IPS DF 6.9 (cell line): ENCODE results near the gene ACAN.
A peak's percentile ranks its signal among the peaks of the same experiment; 100 is the strongest.

Experiments
- DNase-seq: peaks from one replicate; pipeline ENCODE4 v3.0.0-alpha.2; 2013; ENCODE audit warnings: low read depth, low spot score
- H3K27ac ChIP-seq: one replicate; pipeline ENCODE4 v1.5.1; 2013; ENCODE audit warnings: low read length, control low read depth
- H3K27me3 ChIP-seq: 2 replicates; pipeline ENCODE4 v1.6.1; 2013; ENCODE audit warnings: mild to moderate bottlenecking, low read length; ENCODE audit not compliant: control insufficient read depth, insufficient read depth
- H3K36me3 ChIP-seq: 2 replicates; pipeline ENCODE4 v1.6.1; 2013; ENCODE audit warnings: low read length; ENCODE audit not compliant: control insufficient read depth, insufficient read depth
- H3K4me1 ChIP-seq: 2 replicates; pipeline ENCODE4 v1.6.1; 2013; ENCODE audit warnings: low read length; ENCODE audit not compliant: control insufficient read depth, insufficient read depth
- H3K4me3 ChIP-seq: 2 replicates; pipeline ENCODE4 v1.5.1; 2013; ENCODE audit warnings: mild to moderate bottlenecking, low read length
- H3K9me3 ChIP-seq: 2 replicates; pipeline ENCODE4 v1.6.1; 2013; ENCODE audit warnings: low read length, inconsistent platforms; ENCODE audit not compliant: control insufficient read depth, insufficient read depth
- WGBS: extraction: QIAGEN DNeasy Blood & Tissue Kit; methylation state at CpG from one replicate; pipeline ENCODE4 v1.1.7; 2013; ENCODE audit warnings: mixed read lengths, missing lambda C conversion rate; ENCODE audit not compliant: insufficient read length, insufficient coverage; 5-methylcytosine and 5-hydroxymethylcytosine counted together

Gene ACAN

DNA sequence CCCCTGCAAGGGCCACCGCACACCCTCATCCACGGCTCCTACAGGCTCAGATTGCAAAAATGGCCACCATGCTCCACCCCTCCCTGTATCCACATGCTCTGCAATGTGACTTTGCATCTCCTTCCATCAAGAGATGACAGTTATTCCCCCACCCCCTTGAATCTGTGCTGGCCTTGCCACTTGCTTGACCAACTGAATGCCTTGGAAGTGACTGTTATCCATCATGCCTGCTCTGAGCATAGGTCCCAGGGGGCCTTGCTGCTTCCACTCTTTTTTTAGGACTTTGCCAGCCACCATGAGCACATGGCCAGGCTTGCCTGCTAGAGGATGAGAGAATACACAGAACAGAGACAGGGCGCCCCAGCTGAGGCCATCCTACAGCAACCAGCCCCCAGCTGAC, 78.5 kb downstream of the ACAN start:
- H3K27ac ChIP-seq = no peak overlapping the region
- no peaks in the 10 kb centered on the region for H3K4me1 ChIP-seq
- no peaks in the 10 kb centered on the region for H3K9me3 ChIP-seq
- no CpG with 5 or more reads among the region's 3 CpGs for WGBS
- DNase-seq = no peak
- no peak overlapping the region for H3K4me3 ChIP-seq
- 0 out of 2 replicates have a peak, but pooled peaks cover 6% of the 10 kb centered on the region for H3K36me3 ChIP-seq
- H3K27me3 ChIP-seq = no peaks in the 10 kb centered on the region

DNA sequence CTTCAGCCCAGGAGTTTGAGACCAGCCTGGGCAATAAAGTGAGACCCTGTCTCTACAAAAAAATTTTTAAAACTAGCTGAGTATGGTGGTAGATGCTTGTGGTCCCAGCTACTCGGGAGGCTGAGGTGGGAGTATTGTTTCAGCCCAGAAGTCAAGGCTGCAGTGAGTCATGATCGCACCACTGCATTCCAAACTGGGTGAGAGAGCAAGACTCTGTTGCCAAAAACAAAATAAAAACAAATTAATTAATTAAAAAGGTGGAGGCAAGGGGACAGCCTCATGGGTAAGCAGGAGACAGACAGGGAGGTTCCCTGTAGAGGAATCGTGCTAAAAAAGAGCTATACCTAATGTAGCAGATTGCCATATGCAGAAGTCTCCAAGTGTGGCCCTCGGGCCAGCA, 79.5 kb downstream of the ACAN start:
- no peak overlapping the region for H3K27ac ChIP-seq
- no peaks in the 10 kb centered on the region for H3K9me3 ChIP-seq
- no peaks in the 10 kb centered on the region for H3K4me1 ChIP-seq
- no peak for DNase-seq
- H3K27me3 ChIP-seq = no peaks in the 10 kb centered on the region
- WGBS = no CpG with 5 or more reads among the region's 4 CpGs
- H3K4me3 ChIP-seq = no peak overlapping the region
- H3K36me3 ChIP-seq = 0 out of 2 replicates have a peak, but pooled peaks cover 6% of the 10 kb centered on the region

DNA sequence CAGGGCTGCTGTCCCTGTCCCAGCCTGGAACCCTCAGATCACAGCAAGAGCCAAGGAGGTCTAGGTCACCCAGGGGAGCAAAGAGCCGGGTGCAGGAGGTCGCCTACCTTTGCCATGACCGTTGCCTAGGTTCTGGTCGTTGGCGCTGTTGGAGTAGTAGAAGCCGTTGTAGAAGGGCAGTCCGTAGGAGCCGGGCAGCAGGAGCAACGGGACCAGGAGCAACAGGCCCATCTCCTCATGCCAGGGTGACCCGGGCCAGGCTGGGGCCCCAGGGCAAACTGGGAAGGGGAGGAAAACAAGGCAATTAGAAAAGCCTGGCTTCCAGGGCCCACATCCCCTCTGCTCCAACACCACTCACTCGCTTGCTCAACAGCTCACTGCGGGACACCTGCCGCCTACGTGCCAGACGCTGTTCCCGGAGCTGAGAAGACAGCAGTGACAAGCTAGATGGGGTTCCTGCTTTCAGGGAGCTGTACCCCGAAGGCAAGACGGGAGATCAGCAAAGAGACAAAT, 83.9 kb downstream of the ACAN start:
- H3K4me3 ChIP-seq = no peak overlapping the region
- no peak overlapping the region for H3K27ac ChIP-seq
- no peak for DNase-seq
- H3K4me1 ChIP-seq = no peaks in the 10 kb centered on the region
- H3K9me3 ChIP-seq = no peaks in the 10 kb centered on the region
- no CpG with 5 or more reads among the region's 18 CpGs for WGBS
- no peaks in the 10 kb centered on the region for H3K36me3 ChIP-seq
- H3K27me3 ChIP-seq = no peaks in the 10 kb centered on the region

GRCh38 chr15:88888719-88889118, 85.5 kb downstream of the ACAN start:
- Histone ChIP-seq H3K27ac (no peak overlapping the region), H3K27me3 (no peaks in the 10 kb centered on the region), H3K36me3 (no peaks in the 10 kb centered on the region), H3K9me3 (no peaks in the 10 kb centered on the region), H3K4me1 (no peaks in the 10 kb centered on the region), H3K4me3 (no peak overlapping the region)
- no CpG with 5 or more reads among the region's 5 CpGs for WGBS
- DNase-seq = no peak

GRCh38 chr15:88890495-88890894, 87.3 kb downstream of the ACAN start:
- no peak for DNase-seq
- no CpG with 5 or more reads among the region's 4 CpGs for WGBS
- Histone ChIP-seq H3K36me3 (no peaks in the 10 kb centered on the region), H3K27me3 (no peaks in the 10 kb centered on the region), H3K27ac (no peak overlapping the region), H3K9me3 (no peaks in the 10 kb centered on the region), H3K4me1 (no peaks in the 10 kb centered on the region), H3K4me3 (no peak overlapping the region)

DNA sequence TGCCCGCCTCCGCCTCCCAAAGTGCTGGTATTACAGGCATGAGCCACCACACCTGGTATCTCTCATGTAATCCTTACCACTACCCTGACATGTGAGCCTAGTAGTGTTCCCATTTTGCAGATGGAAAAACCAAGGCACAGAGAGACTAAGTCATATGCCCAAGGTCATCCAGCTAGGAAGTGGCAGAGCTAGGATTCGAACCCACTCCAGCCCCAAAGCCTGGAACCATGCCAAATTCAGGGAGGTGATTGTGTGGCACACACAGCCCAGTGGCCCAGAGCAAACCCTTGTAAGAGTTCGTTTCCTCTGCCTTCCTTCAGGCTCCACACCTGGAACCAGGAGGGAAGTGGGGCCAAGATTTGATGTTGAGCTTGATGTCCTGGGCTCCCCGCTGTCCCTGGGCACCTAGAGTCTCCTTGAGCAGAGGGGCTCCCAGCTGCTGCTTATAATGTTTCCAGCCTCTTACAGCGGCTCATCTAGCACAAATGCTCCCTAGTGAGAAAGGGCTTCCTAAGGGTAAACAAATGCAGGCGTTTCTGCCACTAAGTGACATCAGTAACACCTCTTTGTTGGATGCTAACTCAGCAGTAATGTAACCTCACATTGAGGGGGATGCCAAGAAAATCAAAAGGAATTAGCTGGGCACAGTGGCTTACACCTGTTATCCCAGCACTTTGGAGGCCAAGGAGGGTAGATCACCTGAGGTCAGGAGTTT, 88.5 kb downstream of the ACAN start:
- no peaks in the 10 kb centered on the region for H3K4me1 ChIP-seq
- no peak overlapping the region for H3K27ac ChIP-seq
- H3K27me3 ChIP-seq = no peaks in the 10 kb centered on the region
- H3K9me3 ChIP-seq = no peaks in the 10 kb centered on the region
- H3K4me3 ChIP-seq = no peak overlapping the region
- no CpG with 5 or more reads among the region's 7 CpGs for WGBS
- DNase-seq = no peak
- no peaks in the 10 kb centered on the region for H3K36me3 ChIP-seq

GRCh38 chr15:88894348-88894818, 91.1 kb downstream of the ACAN start:
- WGBS = no CpG with 5 or more reads among the region's 23 CpGs
- H3K4me3 ChIP-seq = peak overlapping the region; percentile 54; the same call in 1 of the 2 replicates
- no peak overlapping the region for H3K27ac ChIP-seq
- no peaks in the 10 kb centered on the region for H3K9me3 ChIP-seq
- peaks cover 2% of the 10 kb centered on the region; the same call in 1 of the 2 replicates for H3K4me1 ChIP-seq
- no peak for DNase-seq
- peaks cover 7% of the 10 kb centered on the region for H3K36me3 ChIP-seq
- H3K27me3 ChIP-seq = no peaks in the 10 kb centered on the region

GRCh38 chr15:88894819-88895767, 91.9 kb downstream of the ACAN start, which contains the start of gene HAPLN3:
HAPLN3 (minus strand) TSS chr15:88895544; CDS start chr15:88887298, 8,246 bp downstream.
- Histone ChIP-seq H3K9me3 (no peaks in the 10 kb centered on the region), H3K36me3 (peaks cover 10% of the 10 kb centered on the region), H3K27ac (no peak within 1 kb of the TSS), H3K4me3 (peak within 1 kb of the TSS; percentile 54; the same call in 1 of the 2 replicates), H3K27me3 (no peaks in the 10 kb centered on the region), H3K4me1 (peaks cover 2% of the 10 kb centered on the region; the same call in 1 of the 2 replicates)
- WGBS = no CpG with 5 or more reads among the region's 70 CpGs
- DNase-seq = no peak

- H3K27ac ChIP-seq = no peak overlapping the region
- H3K4me1 ChIP-seq = peaks cover 2% of the 10 kb centered on the region; the same call in 1 of the 2 replicates
- no peak overlapping the region for H3K4me3 ChIP-seq
- WGBS = no CpG with 5 or more reads among the region's 8 CpGs
- peaks cover 23% of the 10 kb centered on the region for H3K36me3 ChIP-seq
- no peaks in the 10 kb centered on the region for H3K27me3 ChIP-seq
- DNase-seq = no peak
- H3K9me3 ChIP-seq = no peaks in the 10 kb centered on the region
Measured at GRCh38 chr15:88896333-88897033, 93.2 kb downstream of the ACAN start.

- no peak overlapping the region for H3K4me3 ChIP-seq
- H3K9me3 ChIP-seq = no peaks in the 10 kb centered on the region
- no peaks in the 10 kb centered on the region for H3K27me3 ChIP-seq
- H3K27ac ChIP-seq = no peak overlapping the region
- H3K4me1 ChIP-seq = peaks cover 2% of the 10 kb centered on the region; the same call in 1 of the 2 replicates
- WGBS = no CpG with 5 or more reads among the region's 8 CpGs
- DNase-seq = no peak
- peaks cover 28% of the 10 kb centered on the region for H3K36me3 ChIP-seq
Measured at GRCh38 chr15:88897142-88897455, 93.9 kb downstream of the ACAN start.
